Keratinocyte (primary cell): Measurements from ENCODE around the gene FSD1. TPM values are rescaled to one million over a fixed set of nuclear protein-coding genes. Genes with fewer than 3 reads are reported as not detected.

Experiments used
- DNase-seq: peaks from one replicate; pipeline ENCODE4 v3.0.0-alpha.2; 2011; ENCODE audit warnings: low read depth, missing footprints, low spot score
- FAIRE-seq: peaks from 2 replicates; lab custom pipeline; 2011; peaks lifted over from hg19 to GRCh38; lab: Jason Lieb, UNC
- H2AFZ ChIP-seq: 2 replicates; pipeline ENCODE4 v1.6.0; 2012; ENCODE audit warnings: low read length, control low read depth, inconsistent platforms; ENCODE audit not compliant: control insufficient read depth
- H3K27ac ChIP-seq: 2 replicates; pipeline ENCODE4 v1.5.1; 2011; ENCODE audit warnings: low read length; ENCODE audit not compliant: control insufficient read depth, insufficient read depth
- H3K27me3 ChIP-seq: 3 replicates; pipeline ENCODE4 v1.6.0; 2011; ENCODE audit warnings: low read length; ENCODE audit not compliant: control insufficient read depth, insufficient read depth; ENCODE audit errors: extremely low read depth
- H3K36me3 ChIP-seq, 2 experiments: 2 replicates in 1 of 2; 3 replicates in 1 of 2; pipeline ENCODE4 v1.5.1; 2011; ENCODE audit warnings: low read length in 2 of 2, mild to moderate bottlenecking in 1 of 2; ENCODE audit not compliant: control insufficient read depth in 2 of 2, insufficient read depth in 2 of 2; ENCODE audit errors: extremely low read depth in 1 of 2
- H3K4me1 ChIP-seq: 3 replicates; pipeline ENCODE4 v1.5.1; 2011; ENCODE audit warnings: low read length; ENCODE audit not compliant: control insufficient read depth, insufficient read depth; ENCODE audit errors: extremely low read depth
- H3K4me2 ChIP-seq: 3 replicates; pipeline ENCODE4 v1.6.0; 2011; ENCODE audit warnings: low read depth, low read length; ENCODE audit not compliant: control insufficient read depth, insufficient read depth; ENCODE audit errors: extremely low read depth
- H3K4me3 ChIP-seq, 3 experiments: fragments of 200-600 bp in 1 of 3; sonication (generic) in 1 of 3; 2 replicates in 2 of 3; 3 replicates in 1 of 3; pipeline ENCODE4 v1.5.1; 2011 to 2016; ENCODE audit warnings: low read length in 3 of 3, mild to moderate bottlenecking in 3 of 3, control low read depth in 2 of 3, inconsistent platforms in 1 of 3, low read depth in 1 of 3, mixed read lengths in 1 of 3, mixed run types in 1 of 3, moderate library complexity in 1 of 3; ENCODE audit not compliant: control insufficient read depth in 2 of 3, insufficient read depth in 2 of 3; ENCODE audit errors: extremely low read depth in 1 of 3
- H3K79me2 ChIP-seq: 2 replicates; pipeline ENCODE4 v1.6.0; 2012; ENCODE audit warnings: low read length; ENCODE audit not compliant: control insufficient read depth, insufficient read depth
- H3K9ac ChIP-seq: 3 replicates; pipeline ENCODE4 v1.6.0; 2011; ENCODE audit warnings: low read length; ENCODE audit not compliant: control insufficient read depth, insufficient read depth; ENCODE audit errors: extremely low read depth
- H3K9me1 ChIP-seq: 3 replicates; pipeline ENCODE4 v1.6.0; 2011; ENCODE audit warnings: low read length; ENCODE audit not compliant: control insufficient read depth, insufficient read depth; ENCODE audit errors: extremely low read depth
- H3K9me3 ChIP-seq: 2 replicates; pipeline ENCODE4 v1.5.1; 2012; ENCODE audit warnings: low read depth, low read length; ENCODE audit not compliant: control insufficient read depth
- H4K20me1 ChIP-seq: 3 replicates; pipeline ENCODE4 v1.6.0; 2011; ENCODE audit warnings: low read length; ENCODE audit not compliant: control insufficient read depth, insufficient read depth; ENCODE audit errors: extremely low read depth
- EZH2 ChIP-seq: IDR thresholded peaks from one replicate; pipeline ENCODE4 v1.6.1; 2012; ENCODE audit warnings: inconsistent platforms, mild to moderate bottlenecking, low read length, moderate library complexity
- dilution Hi-C: fragments of 300-500 bp; cut with MboI; formaldehyde crosslinking; loops from one replicate; pipeline ENCODE4 v1.7.0; 2020; ENCODE audit warnings: low sequenced_read_pairs; ENCODE audit not compliant: extremely low pct_ligation_motif_present
- polyA plus RNA-seq, 5 experiments: library from polyadenylated mRNA; depleted of rRNA in 3 of 5; stranded (reverse) in 3 of 5; stranded (forward) in 1 of 5; unstranded in 1 of 5; fragments of >200 nt; gene quantifications; 1 replicate in 1 of 5; 2 replicates in 3 of 5; 3 replicates in 1 of 5; pipeline versions ENCODE4 v1.2.1 to v1.2.3, GENCODE V29; 2011 to 2012; ENCODE audit warnings: missing spikeins in 2 of 5, low read depth in 1 of 5, low replicate concordance in 1 of 5
- TF ChIP-seq, protein P1 (sequence below), 3 experiments: IDR thresholded peaks in 1 of 3; conservative IDR thresholded peaks in 1 of 3; optimal IDR thresholded peaks in 1 of 3; 2 replicates in 2 of 3; 3 replicates in 1 of 3; pipeline versions ENCODE3 to v1.5.1; 2011; ENCODE audit warnings: low read length in 3 of 3, mild to moderate bottlenecking in 3 of 3, moderate library complexity in 2 of 3, control low read depth in 1 of 3, inconsistent platforms in 1 of 3; ENCODE audit not compliant: insufficient read depth in 2 of 3; ENCODE audit errors: extremely low read depth in 1 of 3

FSD1 gene
- polyA plus RNA-seq, 1 donor (not counting 4 experiments of a cell fraction or from before 2014, with no cell fraction given): 0.49 TPM

DNA sequence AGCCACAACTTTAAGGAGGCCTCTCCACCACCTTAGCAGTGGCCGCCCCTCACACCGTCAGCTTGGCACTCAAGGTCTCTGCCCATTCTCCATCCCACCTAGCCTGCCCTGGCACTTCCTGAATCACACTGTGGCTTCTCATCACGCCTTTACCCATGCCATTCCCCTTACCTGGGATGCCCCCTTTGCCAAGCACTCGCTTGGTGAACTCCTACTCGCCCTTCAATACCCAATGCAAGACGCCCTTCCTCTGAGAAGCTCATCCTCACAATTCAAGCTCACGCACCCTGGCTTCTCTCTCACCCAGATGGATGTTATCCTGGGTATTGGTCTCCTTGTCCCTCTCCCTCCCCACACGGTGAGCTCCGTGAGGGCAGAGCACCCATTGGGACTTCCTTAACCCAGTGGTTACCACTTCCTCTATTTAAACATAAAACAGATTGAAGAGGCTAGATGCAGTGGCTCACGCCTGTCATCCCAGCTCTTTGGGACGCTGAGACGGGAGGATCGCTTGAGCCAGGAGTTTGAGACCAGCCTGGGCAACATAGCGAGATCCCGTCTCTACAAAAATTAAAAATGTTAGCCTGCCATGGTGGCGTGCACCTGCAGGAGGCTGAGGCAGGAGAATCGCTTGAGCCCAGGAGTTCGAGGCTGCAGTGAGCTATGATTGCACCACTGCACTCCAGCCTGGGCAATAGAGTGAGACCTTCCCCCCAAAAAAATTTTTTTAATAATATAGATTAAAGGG, 38.0 kb upstream of the FSD1 start:
- H3K4me1 ChIP-seq: no peaks in the 10 kb centered on the region
- no peaks in the 10 kb centered on the region for H3K9me3 ChIP-seq
- no peaks in the 10 kb centered on the region for H3K79me2 ChIP-seq
- no peak overlapping the region for H2AFZ ChIP-seq
- no peaks in the 10 kb centered on the region for H3K27me3 ChIP-seq
- H3K27ac ChIP-seq: no peak overlapping the region
- no peaks in the 10 kb centered on the region for H3K9me1 ChIP-seq
- FAIRE-seq (no peak), DNase-seq (no peak)
- no peak for TF ChIP-seq EZH2
- TF ChIP-seq, protein P1, sequence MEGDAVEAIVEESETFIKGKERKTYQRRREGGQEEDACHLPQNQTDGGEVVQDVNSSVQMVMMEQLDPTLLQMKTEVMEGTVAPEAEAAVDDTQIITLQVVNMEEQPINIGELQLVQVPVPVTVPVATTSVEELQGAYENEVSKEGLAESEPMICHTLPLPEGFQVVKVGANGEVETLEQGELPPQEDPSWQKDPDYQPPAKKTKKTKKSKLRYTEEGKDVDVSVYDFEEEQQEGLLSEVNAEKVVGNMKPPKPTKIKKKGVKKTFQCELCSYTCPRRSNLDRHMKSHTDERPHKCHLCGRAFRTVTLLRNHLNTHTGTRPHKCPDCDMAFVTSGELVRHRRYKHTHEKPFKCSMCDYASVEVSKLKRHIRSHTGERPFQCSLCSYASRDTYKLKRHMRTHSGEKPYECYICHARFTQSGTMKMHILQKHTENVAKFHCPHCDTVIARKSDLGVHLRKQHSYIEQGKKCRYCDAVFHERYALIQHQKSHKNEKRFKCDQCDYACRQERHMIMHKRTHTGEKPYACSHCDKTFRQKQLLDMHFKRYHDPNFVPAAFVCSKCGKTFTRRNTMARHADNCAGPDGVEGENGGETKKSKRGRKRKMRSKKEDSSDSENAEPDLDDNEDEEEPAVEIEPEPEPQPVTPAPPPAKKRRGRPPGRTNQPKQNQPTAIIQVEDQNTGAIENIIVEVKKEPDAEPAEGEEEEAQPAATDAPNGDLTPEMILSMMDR (optimal IDR thresholded peaks at IDR 0.05 in 1 of 3, IDR thresholded peaks at IDR 0.05 in 1 of 3, conservative IDR thresholded peaks at IDR 0.05 in 1 of 3; ENCODE audit: extremely low read depth in 1 of 3, insufficient read depth in 2 of 3, low read length in 3 of 3): no peak
- H4K20me1 ChIP-seq: peaks cover 3% of the 10 kb centered on the region
- H3K4me3 ChIP-seq: no peak overlapping the region
- H3K9ac ChIP-seq: no peak overlapping the region
- H3K36me3 ChIP-seq: peaks cover 15% of the 10 kb centered on the region in 2 experiments
- no peak overlapping the region for H3K4me2 ChIP-seq
- dilution Hi-C loops: no loop called here

DNA sequence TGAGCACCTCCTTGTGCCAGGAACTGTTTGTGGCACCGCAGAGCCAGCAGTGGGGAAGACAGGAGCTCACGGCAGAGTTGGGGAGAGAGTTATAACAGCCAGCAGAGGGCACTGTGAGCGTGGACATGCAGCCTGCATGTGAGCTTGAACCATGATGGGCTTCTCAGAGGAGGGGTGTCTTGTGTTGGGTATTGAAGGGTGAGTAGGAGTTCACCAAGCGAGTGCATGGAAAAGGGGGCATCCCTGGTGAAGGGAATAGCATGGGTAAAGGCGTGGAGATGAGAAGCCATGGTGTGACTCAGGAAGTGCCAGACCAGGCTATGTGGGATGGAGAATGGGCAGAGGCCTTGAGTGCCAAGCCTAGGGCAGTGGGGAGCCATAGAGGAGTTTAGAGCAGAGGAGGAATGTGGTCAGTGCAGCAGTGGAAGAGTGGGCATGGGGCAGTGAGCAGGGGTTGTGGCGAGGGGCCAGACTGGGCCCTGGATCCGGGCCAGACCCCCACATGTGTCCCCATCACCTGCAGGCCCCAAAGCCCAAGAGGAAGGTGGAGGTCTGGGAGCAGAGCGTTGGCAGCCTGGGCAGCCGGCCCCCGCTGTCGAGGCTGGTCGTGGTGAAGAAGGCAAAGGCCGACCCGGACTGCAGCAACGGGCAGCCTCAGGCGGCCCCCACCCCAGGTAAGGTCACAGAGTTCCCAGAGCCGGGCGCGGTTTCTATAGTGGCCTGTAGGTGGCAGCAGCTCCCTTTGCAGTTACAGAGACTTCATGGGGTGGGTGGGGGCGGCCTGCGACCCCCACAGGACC, 37.1 kb upstream of the FSD1 start:
- no peak overlapping the region for H2AFZ ChIP-seq

More for the DNA sequence above, 37.1 kb upstream of the FSD1 start:
- Histone ChIP-seq H3K9me3 (peaks cover 1% of the 10 kb centered on the region), H3K36me3 (peaks cover 14 to 15% of the 10 kb centered on the region in 2 experiments), H3K9me1 (no peaks in the 10 kb centered on the region), H3K79me2 (no peaks in the 10 kb centered on the region), H3K27ac (no peak overlapping the region), H4K20me1 (peaks cover 3% of the 10 kb centered on the region), H3K4me1 (no peaks in the 10 kb centered on the region), H3K27me3 (no peaks in the 10 kb centered on the region), H3K4me2 (no peak overlapping the region), H3K4me3 (no peak overlapping the region), H3K9ac (no peak overlapping the region)
- dilution Hi-C loops: no loop called here
- FAIRE-seq: no peak
- TF ChIP-seq, protein P1 (optimal IDR thresholded peaks at IDR 0.05 in 1 of 3, IDR thresholded peaks at IDR 0.05 in 1 of 3, conservative IDR thresholded peaks at IDR 0.05 in 1 of 3; ENCODE audit: extremely low read depth in 1 of 3, insufficient read depth in 2 of 3, low read length in 3 of 3): peak; percentile 66 to 85 (median 83)
- TF ChIP-seq EZH2: no peak
- no peak for DNase-seq
